ENCODE data around the gene LDLRAP1.

GRCh38 chr1:25573961-25574360, 30.6 kb downstream of the LDLRAP1 start:
- TF ChIP-seq EP300 (conservative IDR thresholded peaks at IDR 0.05; ENCODE audit: poor library complexity, severe bottlenecking), result no peak
- TF ChIP-seq CTCF (IDR thresholded peaks at IDR 0.05; ENCODE audit: poor library complexity, severe bottlenecking), result no peak
- no peak for TF ChIP-seq EZH2 (IDR thresholded peaks at IDR 0.05; ENCODE audit: borderline replicate concordance, insufficient read depth, low read length, poor library complexity, severe bottlenecking)
- TF ChIP-seq REST (IDR thresholded peaks at IDR 0.05; ENCODE audit: borderline replicate concordance), result no peak
- TF ChIP-seq RAD21 (conservative IDR thresholded peaks at IDR 0.05), result no peak
- TF ChIP-seq POLR2AphosphoS5 (IDR thresholded peaks at IDR 0.05), result no peak
